ENCODE results near the gene KLK14.

Gene KLK14

GRCh38 chr19:51082611-51083010 is at the start of gene KLK14:
Gene KLK14 (minus strand): TSS chr19:51082887. CDS start chr19:51082614, 273 bp downstream.
- DNase-seq: no peak

- DNase-seq: no peak
These were observed 49.3 kb upstream of the KLK14 start for GRCh38 chr19:51131780-51132680.

GRCh38 chr19:51129716-51130115 is 47.0 kb upstream of the KLK14 start:
- DNase-seq: no peak

GRCh38 chr19:51128227-51128626 is 45.5 kb upstream of the KLK14 start:
- DNase-seq: no peak

GRCh38 chr19:51127755-51128154 is 45.1 kb upstream of the KLK14 start:
- no peak for DNase-seq

GRCh38 chr19:51127032-51127431 is 44.3 kb upstream of the KLK14 start:
- DNase-seq: no peak

- DNase-seq: no peak
These were observed 42.9 kb upstream of the KLK14 start for GRCh38 chr19:51125421-51126075.

GRCh38 chr19:51124729-51125128 is 42.0 kb upstream of the KLK14 start, which contains the start of gene SIGLEC9:
Gene SIGLEC9 (plus strand): TSS chr19:51124906. CDS start chr19:51124975, 69 bp downstream.
- DNase-seq: no peak

GRCh38 chr19:51124216-51124615 is 41.5 kb upstream of the KLK14 start:
- no peak for DNase-seq

GRCh38 chr19:51123802-51124201 is 41.1 kb upstream of the KLK14 start:
- DNase-seq: no peak

GRCh38 chr19:51123381-51123800 is 40.7 kb upstream of the KLK14 start:
- DNase-seq: no peak

GRCh38 chr19:51122112-51122981 is 39.7 kb upstream of the KLK14 start:
- DNase-seq: no peak

GRCh38 chr19:51121257-51121656 is 38.6 kb upstream of the KLK14 start:
- no peak for DNase-seq

- no peak for DNase-seq
These were observed 37.5 kb upstream of the KLK14 start for GRCh38 chr19:51120160-51120559.

- no peak for DNase-seq
These were observed 36.9 kb upstream of the KLK14 start for GRCh38 chr19:51119611-51120010.

GRCh38 chr19:51119101-51119500 is 36.4 kb upstream of the KLK14 start:
- DNase-seq: no peak

GRCh38 chr19:51116736-51117286 is 34.1 kb upstream of the KLK14 start:
- no peak for DNase-seq

GRCh38 chr19:51114087-51114729 is 31.5 kb upstream of the KLK14 start:
- no peak for DNase-seq

- no peak for DNase-seq
These were observed 28.9 kb upstream of the KLK14 start for GRCh38 chr19:51111606-51112005.

GRCh38 chr19:51110666-51110971 is 27.9 kb upstream of the KLK14 start:
- DNase-seq: no peak

- DNase-seq: no peak
These were observed 26.1 kb upstream of the KLK14 start for GRCh38 chr19:51108805-51109146.

GRCh38 chr19:51108066-51108804 is 25.5 kb upstream of the KLK14 start, which contains the start of gene CTU1:
Gene CTU1 (minus strand): TSS chr19:51108409. CDS start chr19:51104569, 3,840 bp downstream.
- peak; percentile 95 to 97 for DNase-seq

All from stimulated activated CD4-positive, alpha-beta T cell treated with anti-CD3 and anti-CD28 coated beads, Interleukin-2, amount 100 ng/mL, for 48 hours (primary cell).